Measurements from ENCODE around the gene NFIB.

Gene NFIB

GRCh38 chr9:14157191-14157590 is 156.8 kb downstream of the NFIB start:
- DNase-seq: no peak
- in situ Hi-C loops (cut with HindIII; ENCODE audit: low pct_ligation_motif_present, low pct_unique_long_range_greater_than_20kb, low sequenced_read_pairs): no loop called here

DNA sequence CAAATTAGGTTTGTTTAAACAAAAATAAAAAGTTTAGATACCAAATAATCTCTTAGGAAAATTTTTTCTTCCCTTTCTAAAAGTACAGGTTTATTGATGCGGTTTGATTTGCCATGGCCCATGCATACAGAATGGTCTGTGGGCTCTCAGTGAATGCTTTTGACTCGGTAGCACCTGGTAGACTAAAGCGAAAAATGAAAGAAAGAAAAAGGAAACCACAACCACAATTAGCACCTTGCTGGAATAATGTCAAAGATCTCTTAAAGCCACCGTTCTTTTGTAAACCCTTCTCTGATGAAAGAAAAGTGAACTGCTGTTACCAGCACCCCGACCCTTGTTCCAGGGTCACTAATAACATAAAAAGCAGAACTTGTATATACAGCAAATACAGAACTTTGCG is 157.9 kb downstream of the NFIB start:
- in situ Hi-C loops (cut with HindIII; ENCODE audit: low pct_ligation_motif_present, low pct_unique_long_range_greater_than_20kb, low sequenced_read_pairs): no loop called here
- no peak for DNase-seq

DNA sequence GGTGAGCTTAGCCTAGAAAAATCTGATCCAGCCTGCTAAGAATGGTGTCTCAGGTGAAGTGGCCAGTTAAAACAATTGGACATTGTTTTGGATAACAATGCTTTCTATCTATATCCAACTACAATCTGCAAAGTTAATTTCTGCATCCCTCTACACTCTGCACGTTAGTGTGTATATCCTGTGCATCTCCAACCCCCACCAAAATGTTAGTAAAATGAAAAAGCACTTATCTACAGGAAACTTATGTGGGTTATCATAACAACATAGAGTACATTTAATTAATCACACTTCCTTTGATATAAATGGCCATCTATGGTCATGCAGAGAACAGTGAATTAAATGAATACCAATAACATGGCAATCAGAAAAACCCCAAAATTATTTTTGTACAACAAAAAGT is 158.7 kb downstream of the NFIB start:
- DNase-seq: no peak
- in situ Hi-C loops (cut with HindIII; ENCODE audit: low pct_ligation_motif_present, low pct_unique_long_range_greater_than_20kb, low sequenced_read_pairs): no loop called here

- in situ Hi-C loops (cut with HindIII; ENCODE audit: low pct_ligation_motif_present, low pct_unique_long_range_greater_than_20kb, low sequenced_read_pairs): no loop called here
- DNase-seq: no peak
Observed at GRCh38 chr9:14153310-14153720, 160.6 kb downstream of the NFIB start.

- DNase-seq: no peak
- in situ Hi-C loops (cut with HindIII; ENCODE audit: low pct_ligation_motif_present, low pct_unique_long_range_greater_than_20kb, low sequenced_read_pairs): no loop called here
Observed at GRCh38 chr9:14151451-14151850, 162.5 kb downstream of the NFIB start.

DNA sequence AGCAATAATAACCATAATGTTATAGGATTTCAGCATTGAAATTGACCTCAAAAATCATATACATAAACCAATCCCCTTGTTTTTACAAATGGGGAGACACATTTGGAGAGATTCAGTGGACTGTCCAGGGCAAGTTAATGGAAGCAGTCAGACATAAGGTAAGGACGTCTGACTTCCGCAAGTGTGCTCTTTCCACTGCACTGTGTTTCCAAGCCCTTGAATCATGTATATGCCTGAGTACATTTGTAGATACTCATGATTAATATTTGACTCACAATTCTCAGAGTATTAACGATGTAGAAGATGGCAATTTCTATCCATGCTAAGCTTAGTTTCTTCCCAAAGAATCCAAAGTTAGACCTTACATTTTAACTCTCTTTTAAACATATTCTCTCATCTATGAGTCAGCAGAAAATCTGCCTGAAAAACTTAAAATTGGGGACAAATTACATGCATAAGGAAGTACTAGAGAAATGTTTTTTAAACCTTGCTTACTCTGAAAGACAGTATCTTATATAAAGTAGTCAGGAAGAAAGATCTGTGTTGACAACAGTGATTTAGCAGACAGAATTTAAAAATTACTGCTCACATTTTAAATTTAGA is 165.3 kb downstream of the NFIB start:
- in situ Hi-C loops (cut with HindIII; ENCODE audit: low pct_ligation_motif_present, low pct_unique_long_range_greater_than_20kb, low sequenced_read_pairs): no loop called here
- peak; percentile 15 for DNase-seq

GRCh38 chr9:14147738-14148137 is 166.2 kb downstream of the NFIB start:
- DNase-seq: no peak
- in situ Hi-C loops (cut with HindIII; ENCODE audit: low pct_ligation_motif_present, low pct_unique_long_range_greater_than_20kb, low sequenced_read_pairs): no loop called here

DNA sequence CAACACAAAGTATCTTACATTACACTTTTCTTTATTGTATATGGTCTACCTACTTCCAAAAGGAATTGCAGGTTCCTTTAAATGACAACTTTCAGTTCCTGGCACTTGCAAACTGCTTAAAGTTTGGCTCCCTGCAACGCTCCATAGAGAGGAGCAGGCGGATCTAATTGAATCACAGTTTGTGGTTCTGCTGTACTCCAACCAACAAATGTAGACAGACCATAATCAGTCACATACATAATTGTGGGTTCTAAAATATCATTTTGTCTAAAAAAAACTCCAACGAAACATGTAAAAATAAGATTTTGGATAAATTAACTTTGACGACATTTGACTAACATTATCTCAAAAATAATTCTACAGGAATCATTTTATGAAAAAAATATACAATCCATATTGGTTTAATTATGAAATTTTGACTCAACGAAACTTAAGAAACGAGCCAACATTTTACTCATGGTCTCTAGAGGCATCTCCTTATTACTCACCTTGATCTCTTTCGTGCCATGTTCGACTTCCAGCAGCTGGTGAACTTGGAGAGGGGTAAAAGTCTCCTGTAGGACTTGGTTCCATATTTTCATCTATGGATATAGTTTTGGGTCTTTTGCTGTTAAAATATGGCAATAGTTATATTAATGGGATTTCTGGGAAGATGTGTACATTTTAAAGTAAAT is 167.6 kb downstream of the NFIB start:
- in situ Hi-C loops (cut with HindIII; ENCODE audit: low pct_ligation_motif_present, low pct_unique_long_range_greater_than_20kb, low sequenced_read_pairs): no loop called here
- DNase-seq: no peak

DNA sequence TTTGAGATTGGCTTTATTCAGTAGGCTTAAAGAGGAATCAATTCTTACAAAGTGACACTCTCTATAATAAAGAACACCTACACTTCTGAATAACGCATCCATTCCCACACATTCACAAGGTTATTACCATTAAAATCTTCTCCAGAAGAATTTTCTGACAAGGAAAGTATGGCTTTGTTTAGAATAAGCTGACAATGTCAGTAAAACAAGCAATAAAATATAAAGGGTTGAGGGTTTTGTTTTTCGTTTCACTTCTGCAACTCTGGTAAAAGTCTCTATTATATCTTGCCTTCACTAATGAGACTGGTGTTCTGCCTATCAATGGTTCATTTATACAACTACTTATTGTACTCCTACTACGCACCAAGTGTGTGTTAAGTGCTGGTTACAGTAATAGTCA is 169.7 kb downstream of the NFIB start:
- no peak for DNase-seq
- in situ Hi-C loops (cut with HindIII; ENCODE audit: low pct_ligation_motif_present, low pct_unique_long_range_greater_than_20kb, low sequenced_read_pairs): no loop called here

GRCh38 chr9:14141699-14142098 is 172.2 kb downstream of the NFIB start:
- no peak for DNase-seq
- in situ Hi-C loops (cut with HindIII; ENCODE audit: low pct_ligation_motif_present, low pct_unique_long_range_greater_than_20kb, low sequenced_read_pairs): no loop called here

GRCh38 chr9:14140096-14140697 is 173.7 kb downstream of the NFIB start:
- in situ Hi-C loops (cut with HindIII; ENCODE audit: low pct_ligation_motif_present, low pct_unique_long_range_greater_than_20kb, low sequenced_read_pairs): no loop called here
- DNase-seq: no peak

DNA sequence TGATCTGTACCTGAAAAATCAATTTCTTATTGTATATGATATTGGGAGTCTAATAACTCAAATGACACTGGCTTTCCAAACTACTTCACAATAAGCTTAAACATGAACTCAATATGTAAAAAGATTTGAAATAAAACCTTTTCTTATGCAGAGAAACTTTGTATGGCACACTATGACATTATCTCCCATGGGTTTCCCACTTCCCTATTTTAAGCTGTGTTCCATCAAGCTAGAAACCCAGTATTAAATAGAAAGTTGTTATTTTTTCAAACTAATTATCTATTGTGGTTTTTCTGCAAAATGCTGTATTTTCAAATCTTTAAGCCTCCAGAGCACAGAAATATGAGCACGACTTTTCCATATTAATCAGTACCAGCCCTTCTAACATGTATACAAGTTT is 174.7 kb downstream of the NFIB start:
- no peak for DNase-seq
- in situ Hi-C loops (cut with HindIII; ENCODE audit: low pct_ligation_motif_present, low pct_unique_long_range_greater_than_20kb, low sequenced_read_pairs): no loop called here

GRCh38 chr9:14136646-14137370 is 177.1 kb downstream of the NFIB start:
- no peak for DNase-seq

GRCh38 chr9:14136047-14136635 is 177.8 kb downstream of the NFIB start:
- in situ Hi-C loops (cut with HindIII; ENCODE audit: low pct_ligation_motif_present, low pct_unique_long_range_greater_than_20kb, low sequenced_read_pairs): no loop called here
- DNase-seq: no peak

More at GRCh38 chr9:14136646-14137370, 177.1 kb downstream of the NFIB start:
- in situ Hi-C loops (cut with HindIII; ENCODE audit: low pct_ligation_motif_present, low pct_unique_long_range_greater_than_20kb, low sequenced_read_pairs): no loop called here

DNA sequence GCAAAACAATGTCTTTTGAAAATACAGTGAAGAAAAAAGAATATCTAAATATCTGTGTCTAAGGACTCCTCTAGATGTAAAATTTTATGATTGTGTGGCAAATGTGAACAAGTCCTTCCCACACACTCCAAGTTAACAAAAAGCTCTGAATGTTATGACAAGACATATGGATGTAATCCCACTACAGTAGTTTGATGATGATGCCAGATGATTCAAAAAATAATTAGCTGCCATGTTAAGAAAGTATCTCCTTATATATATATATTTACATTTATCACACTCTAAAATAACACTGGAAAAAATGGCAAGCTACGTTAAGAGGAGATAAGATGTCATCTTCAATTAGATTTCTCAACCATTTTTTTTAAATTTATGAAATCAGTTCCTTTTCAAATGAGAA is 178.5 kb downstream of the NFIB start:
- in situ Hi-C loops (cut with HindIII; ENCODE audit: low pct_ligation_motif_present, low pct_unique_long_range_greater_than_20kb, low sequenced_read_pairs): no loop called here
- DNase-seq: no peak

- no peak for DNase-seq
- in situ Hi-C loops (cut with HindIII; ENCODE audit: low pct_ligation_motif_present, low pct_unique_long_range_greater_than_20kb, low sequenced_read_pairs): no loop called here
Observed at GRCh38 chr9:14133394-14133793, 180.5 kb downstream of the NFIB start.

GRCh38 chr9:14132775-14133174 is 181.2 kb downstream of the NFIB start:
- in situ Hi-C loops (cut with HindIII; ENCODE audit: low pct_ligation_motif_present, low pct_unique_long_range_greater_than_20kb, low sequenced_read_pairs): no loop called here
- no peak for DNase-seq

DNA sequence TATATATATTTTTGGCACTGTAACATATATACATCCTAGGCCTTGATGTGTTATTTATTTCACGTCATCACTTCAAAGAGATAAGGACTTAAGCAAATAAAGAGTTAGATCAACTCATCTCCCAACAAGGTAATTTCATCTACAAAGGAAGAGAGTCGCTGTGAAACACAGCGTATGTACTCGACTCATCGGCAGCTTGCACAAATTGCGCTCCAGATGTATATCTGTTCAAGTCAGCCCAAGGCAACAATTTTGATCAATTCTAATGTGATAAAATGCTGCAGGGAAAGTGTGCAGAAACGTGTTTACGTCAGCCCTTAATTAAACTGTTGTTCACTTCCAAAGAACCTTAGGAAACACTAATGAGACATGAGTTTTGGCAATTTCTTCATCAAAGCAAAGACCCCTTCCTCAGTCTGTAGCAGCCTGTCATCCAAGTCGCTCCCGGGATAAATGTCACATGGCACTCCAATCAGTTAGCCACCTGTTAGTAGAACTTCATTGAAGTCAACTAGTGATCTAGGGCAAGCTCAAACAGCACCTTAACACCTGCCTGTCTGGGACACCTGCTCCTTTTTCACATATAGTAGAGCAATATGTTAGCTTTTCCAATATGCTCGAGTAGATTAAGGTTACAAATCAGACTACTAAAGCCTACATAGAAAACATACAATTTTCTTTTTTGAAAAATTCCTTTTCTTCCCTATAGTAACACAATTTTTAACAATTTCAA is 182.4 kb downstream of the NFIB start:
- in situ Hi-C loops (cut with HindIII; ENCODE audit: low pct_ligation_motif_present, low pct_unique_long_range_greater_than_20kb, low sequenced_read_pairs): no loop called here
- DNase-seq: no peak

DNA sequence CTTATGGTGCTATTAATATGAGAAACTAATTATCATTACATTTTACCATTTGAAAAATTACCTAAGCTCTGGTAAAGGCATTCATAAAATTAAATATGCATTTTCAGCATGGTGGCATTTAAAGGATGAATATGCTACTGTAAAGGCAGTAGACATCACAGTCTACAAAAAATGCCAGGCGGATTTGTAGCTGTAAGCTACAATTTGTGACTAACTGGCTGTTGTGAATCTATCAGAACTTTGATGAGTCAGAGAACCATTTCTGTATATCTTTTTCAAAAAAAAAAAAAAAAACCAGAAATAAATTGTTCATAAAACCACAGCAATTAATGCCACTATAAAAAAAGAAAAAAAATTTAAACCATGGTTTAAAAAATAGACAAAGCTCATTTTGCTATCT is 186.3 kb downstream of the NFIB start:
- DNase-seq: no peak
- in situ Hi-C loops (cut with HindIII; ENCODE audit: low pct_ligation_motif_present, low pct_unique_long_range_greater_than_20kb, low sequenced_read_pairs): no loop called here

Measured in ACHN (cell line).